K562 (cell line): Measurements from ENCODE around the gene YIF1A. TPM values are rescaled to one million over a fixed set of nuclear protein-coding genes. Genes with fewer than 3 reads are reported as not detected.

Experiments used
- BRCA1 ChIP-seq, 2 experiments: fragments of 450-650 bp in 1 of 2; sonication (generic) in 1 of 2; formaldehyde crosslinking in 1 of 2; IDR thresholded peaks; 2 replicates each; pipeline versions ENCODE4 v1.5.0 to v1.6.1; 2017 to 2020; ENCODE audit warnings: mild to moderate bottlenecking in 1 of 2, missing genetic modification reagents in 1 of 2
- CREBBP ChIP-seq: IDR thresholded peaks from one replicate; pipeline ENCODE4 v1.6.1; 2012; ENCODE audit warnings: low read depth, mild to moderate bottlenecking, control low read depth, inconsistent platforms, low read length
- E2F6 ChIP-seq, 2 experiments: IDR thresholded peaks; 2 replicates each; pipeline ENCODE4 v1.6.1; 2011; ENCODE audit warnings: borderline replicate concordance in 1 of 2, control low read depth in 1 of 2, low read depth in 1 of 2, low read length in 1 of 2, mild to moderate bottlenecking in 1 of 2, mixed read lengths in 1 of 2, moderate library complexity in 1 of 2; ENCODE audit not compliant: insufficient read depth in 1 of 2, insufficient read length in 1 of 2, poor library complexity in 1 of 2, severe bottlenecking in 1 of 2; ENCODE audit errors: extremely low read depth in 1 of 2
- GATAD2B ChIP-seq: fragments of 450-650 bp; IDR thresholded peaks from 2 replicates; pipeline ENCODE4 v1.6.1; 2017; ENCODE audit warnings: mild to moderate bottlenecking, borderline replicate concordance
- GTF3C2 ChIP-seq: IDR thresholded peaks from 3 replicates; pipeline ENCODE4 v1.6.1; 2011; ENCODE audit warnings: borderline replicate concordance, mild to moderate bottlenecking, moderate library complexity; ENCODE audit not compliant: insufficient read length; ENCODE audit errors: extremely low read depth
- HDAC6 ChIP-seq: IDR thresholded peaks from 2 replicates; pipeline ENCODE4 v1.6.1; 2012; ENCODE audit warnings: low read depth, mild to moderate bottlenecking, control low read depth, inconsistent platforms, low read length, moderate library complexity
- LCOR ChIP-seq: sonication (generic); formaldehyde crosslinking; IDR thresholded peaks from 2 replicates; pipeline ENCODE4 v1.8.0; 2022; ENCODE audit warnings: mild to moderate bottlenecking, missing genetic modification reagents
- NFRKB ChIP-seq: fragments of 450-650 bp; IDR thresholded peaks from 2 replicates; pipeline ENCODE4 v1.6.1; 2016; ENCODE audit warnings: low read depth
- SMARCC2 ChIP-seq: fragments of 450-650 bp; IDR thresholded peaks from 2 replicates; pipeline ENCODE4 v1.6.1; 2017; ENCODE audit warnings: antibody characterized with exemption, moderate library complexity, mild to moderate bottlenecking, low read depth
- SMARCE1 ChIP-seq: fragments of 450-650 bp; IDR thresholded peaks from 2 replicates; pipeline ENCODE4 v1.7.1; 2016; ENCODE audit warnings: mild to moderate bottlenecking
- TRIM24 ChIP-seq, 2 experiments: fragments of 450-650 bp; IDR thresholded peaks; 2 replicates each; pipeline ENCODE4 v1.6.1; 2016
- ZFP91 ChIP-seq: sonication (generic); formaldehyde crosslinking; IDR thresholded peaks from 2 replicates; pipeline ENCODE4 v1.8.0; 2022; ENCODE audit warnings: mild to moderate bottlenecking, missing genetic modification reagents
- ZNF24 ChIP-seq: fragments of 450-650 bp; IDR thresholded peaks from 2 replicates; pipeline ENCODE4 v1.6.1; 2016
- ZNF324 ChIP-seq: fragments of 250-450 bp; sonication (Bioruptor Pico); IDR thresholded peaks from 2 replicates; pipeline ENCODE4 v1.4.0; 2020; ENCODE audit warnings: mild to moderate bottlenecking
- ZNF518B ChIP-seq: fragments of 250-450 bp; sonication (Bioruptor Pico); IDR thresholded peaks from 2 replicates; pipeline ENCODE4 v1.5.0; 2021; ENCODE audit warnings: mild to moderate bottlenecking, moderate library complexity
- ZNF584 ChIP-seq: fragments of 200-800 bp; sonication (Bioruptor generic); IDR thresholded peaks from 2 replicates; pipeline ENCODE4 v1.6.1; 2016; ENCODE audit warnings: low read depth, mild to moderate bottlenecking, missing genetic modification characterization, missing compliant biosample characterization
- ZNF740 ChIP-seq, 3 experiments: fragments of 200-800 bp in 1 of 3; sonication (Bioruptor generic) in 1 of 3; sonication (generic) in 1 of 3; formaldehyde crosslinking in 1 of 3; IDR thresholded peaks; 2 replicates each; pipeline versions ENCODE4 v1.6.1 to v1.8.0; 2016 to 2022; ENCODE audit warnings: mild to moderate bottlenecking in 2 of 3, missing compliant biosample characterization in 2 of 3, missing genetic modification characterization in 2 of 3, missing genetic modification reagents in 1 of 3
- polyA plus RNA-seq, 8 experiments: library from polyadenylated mRNA; depleted of rRNA in 4 of 8; stranded (reverse) in 5 of 8; unstranded in 3 of 8; fragments of >200 nt; fragmentation: Nextera tagmentation in 2 of 8; fragmentation: Illumina TruSeq in 1 of 8; extraction: Ambion mirVana in 2 of 8; extraction: Trizol in 1 of 8; gene quantifications; 2 replicates each; pipeline versions ENCODE4 v1.2.1 to v1.2.3, GENCODE V29; 2011 to 2014; ENCODE audit warnings: inconsistent platforms in 1 of 8, missing spikeins in 1 of 8
- total RNA-seq, 7 experiments: library from RNA; depleted of rRNA in 6 of 7; stranded (reverse); fragments of >200 nt in 6 of 7; fragmentation: Illumina TruSeq in 2 of 7; extraction: Trizol in 2 of 7; gene quantifications; 2 replicates each; pipeline versions ENCODE4 v1.2.1 to v1.2.3, GENCODE V29; 2011 to 2021; ENCODE audit warnings: low replicate concordance in 1 of 7

YIF1A gene
- total and polyA plus RNA-seq, 9 of the 15 experiments (the other 6 are each of a cell fraction or from before 2014, with no cell fraction given): 8.6 to 121 (median 77.2) TPM

- no peak for TF ChIP-seq NFRKB
- TF ChIP-seq HDAC6: no peak
- TF ChIP-seq E2F6 (IDR thresholded peaks at IDR 0.05; ENCODE audit: borderline replicate concordance in 1 of 2, extremely low read depth in 1 of 2, insufficient read depth in 1 of 2, insufficient read length in 1 of 2, low read depth in 1 of 2, low read length in 1 of 2, poor library complexity in 1 of 2, severe bottlenecking in 1 of 2): peak; percentile 30 to 61
- peak in 1 of 2 experiments; percentile 55; a peak in 2 of 4 replicates for TF ChIP-seq TRIM24 (IDR thresholded peaks at IDR 0.05)
- no peak for TF ChIP-seq ZFP91 (CRISPR knock-in tag)
- TF ChIP-seq BRCA1 (IDR thresholded peaks at IDR 0.05): no peak
- no peak for TF ChIP-seq BRCA1 (CRISPR knock-in tag; IDR thresholded peaks at IDR 0.05)
- TF ChIP-seq CREBBP: no peak
- TF ChIP-seq LCOR (CRISPR knock-in tag): peak; percentile 79
- TF ChIP-seq SMARCE1: peak; percentile 74; the same call in 1 of the 2 replicates
- no peak for TF ChIP-seq ZNF584 (CRISPR knock-in tag)
- no peak for TF ChIP-seq ZNF518B (CRISPR knock-in tag)
- no peak for TF ChIP-seq ZNF740 (CRISPR knock-in tag; IDR thresholded peaks at IDR 0.05)
- no peak for TF ChIP-seq ZNF740 (tag; IDR thresholded peaks at IDR 0.05)
- no peak for TF ChIP-seq GTF3C2
- TF ChIP-seq ZNF24: no peak
- no peak; the same call in 1 of the 2 replicates for TF ChIP-seq GATAD2B
- no peak for TF ChIP-seq SMARCC2
- no peak for TF ChIP-seq ZNF324 (CRISPR knock-in tag)
These were observed 23.1 kb upstream of the YIF1A start (continued) for GRCh38 chr11:66311965-66312548.
